ENCODE data around the gene HOXA4. TPM values are rescaled to one million over a fixed set of nuclear protein-coding genes. Genes with fewer than 3 reads are reported as not detected.

The HOXA4 gene
- total and polyA plus RNA-seq, 2 of the 4 experiments (the other 2 are of a cell fraction): 0.36 to 8.0 TPM

- Histone ChIP-seq H2AK5ac (ENCODE audit: low read depth, low read length) (no peak overlapping the region), H3K23ac (ENCODE audit: low read depth, low read length) (no peak overlapping the region; the same call in 1 of the 2 replicates), H4K5ac (ENCODE audit: low read depth, low read length) (no peak overlapping the region), H3K36me3 (ENCODE audit: control insufficient read depth, insufficient read depth, low read length) (no peaks in the 10 kb centered on the region), H3K9ac (ENCODE audit: low read depth, low read length) (no peak overlapping the region), H2AFZ (replicated peaks; ENCODE audit: low read length, poor library complexity) (peak overlapping the region; percentile 16), H2AK9ac (replicated peaks; ENCODE audit: low read depth, low read length, poor library complexity) (no peak overlapping the region), H3K4me1 (ENCODE audit: control insufficient read depth, insufficient read depth, low read length) (no peaks in the 10 kb centered on the region), H4K91ac (ENCODE audit: insufficient read depth, low read depth, low read length) (no peak overlapping the region), H2BK15ac (ENCODE audit: low read depth, low read length) (no peak overlapping the region), H2BK5ac (ENCODE audit: low read depth, low read length, poor library complexity, severe bottlenecking) (no peak overlapping the region), H3K9me1 (ENCODE audit: insufficient read depth, low read length) (no peaks in the 10 kb centered on the region), H3K14ac (replicated peaks; ENCODE audit: low read depth, low read length) (no peak overlapping the region), H3K27me3 (ENCODE audit: control insufficient read depth, insufficient read depth, low read length) (peaks cover 93% of the 10 kb centered on the region), H3K79me1 (ENCODE audit: low read depth in 1 of 2, low read length in 2 of 2) (no peaks in the 10 kb centered on the region), H4K20me1 (ENCODE audit: insufficient read depth, low read length) (peaks cover 19% of the 10 kb centered on the region; the same call in 1 of the 2 replicates), H3K27ac (ENCODE audit: insufficient read depth, low read length) (no peak overlapping the region), H3K56ac (ENCODE audit: extremely low read depth, insufficient read depth, low read length) (no peak overlapping the region), H3K9me3 (ENCODE audit: control insufficient read depth, insufficient read depth, low read length) (peaks cover 19% of the 10 kb centered on the region), H3K4me2 (ENCODE audit: low read depth, low read length) (no peak overlapping the region), H2BK120ac (ENCODE audit: low read depth, low read length) (no peak overlapping the region), H3K18ac (ENCODE audit: low read depth, low read length) (no peak overlapping the region), H4K8ac (ENCODE audit: low read depth in 2 of 2, low read length in 2 of 2) (no peak overlapping the region), H3K4me3 (ENCODE audit: insufficient read depth, low read depth, low read length) (no peak overlapping the region), H3K4ac (ENCODE audit: low read depth, low read length) (no peak overlapping the region), H2BK20ac (ENCODE audit: low read depth, low read length) (no peak overlapping the region)
- no peak for TF ChIP-seq CHD1 (IDR thresholded peaks at IDR 0.05; ENCODE audit: low read depth, low read length)
- no peak for TF ChIP-seq CEBPB (IDR thresholded peaks at IDR 0.05; ENCODE audit: low read depth, low read length)
- no peak for TF ChIP-seq MAFK (IDR thresholded peaks at IDR 0.05; ENCODE audit: low read depth, low read length)
- intact Hi-C loops (cut with micrococcal nuclease): no loop called here
- ChIA-PET CTCF (no interaction called here), POLR2A (ENCODE audit: unreplicated experiment) (no interaction called here)
- WGBS, 2 experiments (ENCODE audit: extremely low coverage in 2 of 2, insufficient read length in 1 of 2): 12% methylated on average over 15 of the region's 30 CpGs; no CpG with 5 or more reads in 1 of the 2 experiments
- DNase-seq: no peak
- in situ Hi-C loops (cut with MboI; ENCODE audit: low sequenced_read_pairs): no loop called here
- no TSS peak for BruUV-seq (replicated peaks)
- ATAC-seq (ENCODE audit: low read depth): no peak
- dilution Hi-C loops (cut with HindIII; ENCODE audit: low sequenced_read_pairs, unreplicated experiment): no loop called here
Observed at GRCh38 chr7:27171637-27172314, 41.2 kb upstream of the HOXA4 start.

Measured in IMR-90 (cell line).